Natural killer cell (primary cell): ENCODE measurements around the gene FKBP1B. TPM values are rescaled to one million over a fixed set of nuclear protein-coding genes. Genes with fewer than 3 reads are reported as not detected.
A peak's percentile ranks its signal among the peaks of the same experiment; 100 is the strongest.
"Not testable (repeated sequence)": the region's sequence is repeated elsewhere in the genome, so short reads cannot be mapped to it uniquely, and the experiment has no call there.

Experiments
- ATAC-seq, 3 donors: fragments of 150-1000 bp in 2 of 3; fragments of 200-7000 bp in 1 of 3; cut with Tn5 transposase; 1 replicate in 1 of 3; 2 replicates in 2 of 3; pipeline ENCODE4 v1.10.0; 2021; ENCODE audit warnings: mild to moderate bottlenecking in 2 of 3, moderate library complexity in 2 of 3
- DNase-seq, 2 donors: peaks; one replicate each; pipeline versions ENCODE4 v3.0.0 to v3.0.0-alpha.2; 2013 to 2021; ENCODE audit warnings: mixed read lengths in 1 of 2
- H3K27ac ChIP-seq: one replicate; pipeline ENCODE4 v1.5.1; 2013; ENCODE audit warnings: mild to moderate bottlenecking, low read length
- H3K27me3 ChIP-seq: one replicate; pipeline ENCODE4 v1.6.1; 2013; ENCODE audit warnings: low read length; ENCODE audit not compliant: control insufficient read depth, insufficient read depth
- H3K36me3 ChIP-seq: one replicate; pipeline ENCODE4 v1.6.1; 2013; ENCODE audit warnings: low read length; ENCODE audit not compliant: control insufficient read depth, insufficient read depth
- H3K4me1 ChIP-seq: one replicate; pipeline ENCODE4 v1.6.1; 2013; ENCODE audit warnings: low read length; ENCODE audit not compliant: control insufficient read depth, insufficient read depth
- H3K4me3 ChIP-seq: one replicate; pipeline ENCODE4 v1.5.1; 2013; ENCODE audit warnings: low read length
- H3K9me3 ChIP-seq: one replicate; pipeline ENCODE4 v1.6.1; 2013; ENCODE audit warnings: low read length; ENCODE audit not compliant: control insufficient read depth, insufficient read depth
- H3K27ac Mint-ChIP-seq, 2 donors: one replicate each; pipeline ENCODE4 v1.8.0; 2022; ENCODE audit warnings: mild to moderate bottlenecking in 2 of 2, mixed read lengths in 2 of 2, moderate library complexity in 1 of 2
- H3K27me3 Mint-ChIP-seq, 2 donors: one replicate each; pipeline ENCODE4 v1.8.0; 2022; ENCODE audit warnings: low read depth in 2 of 2, mixed read lengths in 2 of 2
- H3K36me3 Mint-ChIP-seq: one replicate; pipeline ENCODE4 v1.8.0; 2022; ENCODE audit warnings: mixed read lengths
- H3K4me1 Mint-ChIP-seq, 2 donors: one replicate each; pipeline ENCODE4 v1.8.0; 2022; ENCODE audit warnings: mixed read lengths in 2 of 2
- H3K4me3 Mint-ChIP-seq: one replicate; pipeline ENCODE4 v1.8.0; 2022; ENCODE audit warnings: mild to moderate bottlenecking, moderate library complexity, mixed read lengths
- H3K9me3 Mint-ChIP-seq, 2 donors: one replicate each; pipeline ENCODE4 v1.8.0; 2022; ENCODE audit warnings: mixed read lengths in 2 of 2
- CTCF ChIP-seq: fragments of 200-600 bp; IDR thresholded peaks from one replicate; pipeline ENCODE4 v1.8.0; 2022; ENCODE audit warnings: antibody characterized with exemption
- WGBS: methylation state at CpG from one replicate; pipeline ENCODE4 v1.1.7; 2013; ENCODE audit warnings: missing lambda C conversion rate; ENCODE audit not compliant: insufficient coverage; 5-methylcytosine and 5-hydroxymethylcytosine counted together
- intact Hi-C: fragments of 100-400 bp; cut with micrococcal nuclease; formaldehyde crosslinking; loops from one replicate; pipeline ENCODE4 v1.14.2; 2022
- total RNA-seq, 4 donors: library from RNA; stranded (reverse); fragments of 120-200 nt in 1 of 4; gene quantifications; one replicate each; pipeline versions ENCODE4 v1.2.3 to v1.2.4, GENCODE V29; 2013 to 2022

The FKBP1B gene
- total RNA-seq, 3 donors from 2014 or later (not counting 1 experiment from before 2014, with no cell fraction given), result 1.5 to 3.4 (median 3.3) TPM

DNA sequence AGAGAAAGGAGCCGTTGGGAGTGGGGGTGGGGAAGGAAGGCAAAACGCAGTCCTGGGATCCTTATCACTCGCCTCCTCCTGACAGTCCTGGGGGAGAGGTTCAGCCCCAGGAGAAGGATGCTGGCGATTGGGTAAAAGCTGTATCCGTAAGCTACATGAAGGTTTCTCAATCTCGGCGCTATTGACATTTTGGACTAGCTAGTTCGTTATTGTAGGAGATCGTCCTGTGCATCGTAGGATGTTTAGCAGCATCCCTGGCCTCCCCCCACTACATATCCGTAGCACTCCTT lies 35.6 kb downstream of the FKBP1B start:
- peaks cover 5 to 29% of the 10 kb centered on the region in 2 donors for H3K4me1 Mint-ChIP-seq

DNA sequence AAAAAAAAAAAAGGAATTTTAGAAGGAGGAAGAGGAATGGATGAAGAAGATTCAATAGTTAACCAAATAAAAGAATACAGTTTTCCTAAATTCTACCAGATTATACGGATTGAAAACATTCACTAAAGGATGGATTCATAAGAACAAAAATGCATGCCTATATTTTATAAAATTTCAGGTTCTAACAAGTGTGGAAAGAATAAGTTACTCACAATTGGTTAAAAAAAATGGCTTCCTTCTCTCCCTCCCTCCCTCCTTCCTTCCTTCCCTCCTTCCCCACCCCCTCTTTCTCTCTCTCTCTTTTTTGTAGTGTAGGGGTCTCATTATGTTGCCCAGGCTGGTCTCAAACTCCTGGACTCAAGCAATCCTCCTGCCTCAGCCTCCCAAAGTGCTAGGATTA lies 36.7 kb downstream of the FKBP1B start:
- intact Hi-C loops, result no loop called here
- TF ChIP-seq CTCF, result no peak
- no peak for DNase-seq
- H3K4me1 ChIP-seq, result peaks cover 19% of the 10 kb centered on the region
- H3K9me3 ChIP-seq, result no peaks in the 10 kb centered on the region
- Mint-ChIP-seq H3K4me3 (no peak overlapping the region), H3K36me3 (no peaks in the 10 kb centered on the region), H3K27ac (no peak overlapping the region), H3K9me3 (no peaks in the 10 kb centered on the region), H3K4me1 (peaks cover 5 to 29% of the 10 kb centered on the region in 2 donors), H3K27me3 (no peaks in the 10 kb centered on the region)
- no CpG with 5 or more reads among the region's 1 CpG for WGBS
- H3K27me3 ChIP-seq, result no peaks in the 10 kb centered on the region
- H3K36me3 ChIP-seq, result peaks cover 9% of the 10 kb centered on the region
- ATAC-seq, result no peak
- no peak overlapping the region for H3K27ac ChIP-seq
- no peak overlapping the region for H3K4me3 ChIP-seq

More for the DNA sequence above, 35.6 kb downstream of the FKBP1B start:
- DNase-seq (no peak), ATAC-seq (no peak)
- Histone ChIP-seq H3K27ac (no peak overlapping the region), H3K9me3 (no peaks in the 10 kb centered on the region), H3K36me3 (peaks cover 10% of the 10 kb centered on the region), H3K4me3 (no peak overlapping the region), H3K4me1 (peaks cover 19% of the 10 kb centered on the region), H3K27me3 (no peaks in the 10 kb centered on the region)
- intact Hi-C loops, result no loop called here
- TF ChIP-seq CTCF, result no peak
- peak overlapping the region; percentile 67 for H3K4me3 Mint-ChIP-seq
- H3K27ac Mint-ChIP-seq, result peak overlapping the region in 1 of 2 donors; percentile 86
- no peaks in the 10 kb centered on the region for H3K9me3 Mint-ChIP-seq
- H3K27me3 Mint-ChIP-seq, result no peaks in the 10 kb centered on the region
- WGBS, result 53% methylated on average over 11 of the region's 11 CpGs
- no peaks in the 10 kb centered on the region for H3K36me3 Mint-ChIP-seq

- 100% methylated on average over 2 of the region's 3 CpGs for WGBS
- Histone ChIP-seq H3K4me3 (no peak overlapping the region), H3K9me3 (no peaks in the 10 kb centered on the region), H3K27me3 (no peaks in the 10 kb centered on the region), H3K36me3 (peaks cover 8% of the 10 kb centered on the region), H3K27ac (no peak overlapping the region), H3K4me1 (peaks cover 19% of the 10 kb centered on the region)
- H3K27me3 Mint-ChIP-seq, result no peaks in the 10 kb centered on the region
- TF ChIP-seq CTCF, result no peak
- peaks cover 5 to 29% of the 10 kb centered on the region in 2 donors for H3K4me1 Mint-ChIP-seq
- H3K9me3 Mint-ChIP-seq, result no peaks in the 10 kb centered on the region
- no peaks in the 10 kb centered on the region for H3K36me3 Mint-ChIP-seq
- DNase-seq (no peak), ATAC-seq (no peak)
- intact Hi-C loops, result no loop called here
- H3K27ac Mint-ChIP-seq, result no peak overlapping the region
- H3K4me3 Mint-ChIP-seq, result no peak overlapping the region
Measured at GRCh38 chr2:24087032-24087431, 37.5 kb downstream of the FKBP1B start.

DNA sequence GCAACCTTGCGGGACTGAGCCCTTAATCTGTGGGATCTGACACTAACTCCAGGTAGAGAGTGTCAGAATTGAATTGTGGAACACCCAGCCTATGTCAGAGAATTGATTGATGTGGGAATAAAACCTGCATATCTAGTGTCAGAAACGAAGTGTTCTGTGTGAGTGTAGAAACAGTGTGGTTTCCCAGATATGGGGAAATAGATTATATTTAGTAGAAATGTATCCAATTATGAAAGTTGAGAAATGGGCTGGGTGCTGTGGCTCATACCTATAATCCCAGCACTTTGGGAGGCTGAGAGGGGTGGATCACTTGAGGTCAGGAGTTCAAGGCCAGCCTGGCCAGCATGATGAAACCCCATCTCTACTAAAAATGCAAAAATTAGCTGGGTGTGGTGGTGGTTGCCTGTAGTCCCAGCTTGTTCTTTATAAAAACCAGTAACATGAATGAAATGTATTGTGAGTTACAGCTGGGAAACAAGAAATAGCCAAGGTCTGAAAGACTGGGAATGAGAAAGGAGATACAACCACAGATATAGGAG lies 39.3 kb downstream of the FKBP1B start:
- peaks cover 13% of the 10 kb centered on the region for H3K4me1 ChIP-seq
- no peak overlapping the region for H3K4me3 Mint-ChIP-seq
- TF ChIP-seq CTCF, result no peak
- H3K27ac Mint-ChIP-seq, result no peak overlapping the region
- WGBS, result 82% methylated on average over 2 of the region's 2 CpGs
- no peak overlapping the region for H3K27ac ChIP-seq
- no peak overlapping the region for H3K4me3 ChIP-seq
- H3K27me3 Mint-ChIP-seq, result no peaks in the 10 kb centered on the region
- DNase-seq (no peak), ATAC-seq (no peak)
- H3K4me1 Mint-ChIP-seq, result peaks cover 0 to 14% of the 10 kb centered on the region in 2 donors
- H3K9me3 ChIP-seq, result no peaks in the 10 kb centered on the region
- H3K27me3 ChIP-seq, result no peaks in the 10 kb centered on the region
- no peaks in the 10 kb centered on the region for H3K36me3 Mint-ChIP-seq
- no peaks in the 10 kb centered on the region for H3K36me3 ChIP-seq
- intact Hi-C loops, result no loop called here
- H3K9me3 Mint-ChIP-seq, result no peaks in the 10 kb centered on the region

- not testable (repeated sequence) for H3K27ac Mint-ChIP-seq
Measured at GRCh38 chr2:24093270-24093669, 43.7 kb downstream of the FKBP1B start.

More at GRCh38 chr2:24093270-24093669, 43.7 kb downstream of the FKBP1B start:
- H3K4me3 ChIP-seq, H3K36me3 Mint-ChIP-seq, H3K9me3 ChIP-seq, ATAC-seq, H3K9me3 Mint-ChIP-seq, H3K4me1 Mint-ChIP-seq, H3K27ac ChIP-seq, H3K4me3 Mint-ChIP-seq, intact Hi-C loops, H3K36me3 ChIP-seq, H3K27me3 Mint-ChIP-seq, H3K27me3 ChIP-seq, H3K4me1 ChIP-seq, DNase-seq: not testable (repeated sequence)
- WGBS, result no CpG with 5 or more reads among the region's 5 CpGs
